ENCODE results near the gene GALR3. TPM values are rescaled to one million over a fixed set of nuclear protein-coding genes. Genes with fewer than 3 reads are reported as not detected.

Gene GALR3
- total and polyA plus RNA-seq, 2 of the 4 experiments (the other 2 are of a cell fraction): not detected

- no TSS peak for BruUV-seq (replicated peaks)
- intact Hi-C loops (cut with micrococcal nuclease): no loop called here
These were observed 20.0 kb upstream of the GALR3 start for GRCh38 chr22:37803195-37803638.

More at GRCh38 chr22:37803195-37803638, 20.0 kb upstream of the GALR3 start:
- no peaks in the 10 kb centered on the region for H3K36me3 ChIP-seq (ENCODE audit: control insufficient read depth, insufficient read depth, low read length)
- H3K9me1 ChIP-seq (ENCODE audit: insufficient read depth, low read length): peaks cover 5% of the 10 kb centered on the region; the same call in 1 of the 2 replicates
- no peak overlapping the region for H2BK15ac ChIP-seq (ENCODE audit: low read depth, low read length)
- H3K23ac ChIP-seq (ENCODE audit: low read depth, low read length): no peak overlapping the region
- no peak overlapping the region for H2BK5ac ChIP-seq (ENCODE audit: low read depth, low read length, poor library complexity, severe bottlenecking)
- dilution Hi-C loops (cut with HindIII; ENCODE audit: low sequenced_read_pairs, unreplicated experiment) (no loop called here), in situ Hi-C loops (cut with MboI; ENCODE audit: low sequenced_read_pairs) (no loop called here)
- no peak overlapping the region for H2BK120ac ChIP-seq (ENCODE audit: low read depth, low read length)
- no peaks in the 10 kb centered on the region for H3K9me3 ChIP-seq (ENCODE audit: control insufficient read depth, insufficient read depth, low read length)
- no peak overlapping the region; the same call in 1 of the 2 replicates for H3K4me2 ChIP-seq (ENCODE audit: low read depth, low read length)
- no peak overlapping the region for H3K14ac ChIP-seq (replicated peaks; ENCODE audit: low read depth, low read length)
- peak overlapping the region; percentile 43 for H3K4ac ChIP-seq (ENCODE audit: low read depth, low read length)
- no peak overlapping the region for H4K91ac ChIP-seq (ENCODE audit: insufficient read depth, low read depth, low read length)
- peak overlapping the region in 1 of 2 experiments; percentile 93; a peak in 3 of 4 replicates for H4K8ac ChIP-seq (ENCODE audit: low read depth in 2 of 2, low read length in 2 of 2)
- peaks cover 12% of the 10 kb centered on the region for H3K4me1 ChIP-seq (ENCODE audit: control insufficient read depth, insufficient read depth, low read length)
- H3K79me1 ChIP-seq (ENCODE audit: low read depth in 1 of 2, low read length in 2 of 2): peaks cover 11 to 25% of the 10 kb centered on the region in 2 experiments; a peak in 3 of 4 replicates
- ATAC-seq (ENCODE audit: low read depth) (no peak), DNase-seq (no peak)
- no peak overlapping the region for H3K18ac ChIP-seq (ENCODE audit: low read depth, low read length)
- 29% methylated on average over 7 of the region's 16 CpGs; no CpG with 5 or more reads in 1 of the 2 experiments for WGBS, 2 experiments (ENCODE audit: extremely low coverage in 2 of 2, insufficient read length in 1 of 2)
- H3K9ac ChIP-seq (ENCODE audit: low read depth, low read length): no peak overlapping the region
- POLR2A ChIA-PET (ENCODE audit: unreplicated experiment): no interaction called here
- CTCF ChIA-PET: no interaction called here
- H2AK5ac ChIP-seq (ENCODE audit: low read depth, low read length): peak overlapping the region; percentile 40; the same call in 1 of the 2 replicates
- H3K4me3 ChIP-seq (ENCODE audit: insufficient read depth, low read depth, low read length): no peak overlapping the region
- H3K56ac ChIP-seq (ENCODE audit: extremely low read depth, insufficient read depth, low read length): no peak overlapping the region
- no peak overlapping the region for H3K27ac ChIP-seq (ENCODE audit: insufficient read depth, low read length)
- TF ChIP-seq SMC3 (IDR thresholded peaks at IDR 0.05; ENCODE audit: low read depth, low read length) (no peak), RFX5 (IDR thresholded peaks at IDR 0.05; ENCODE audit: low read depth, low read length) (no peak), NFE2L2 (IDR thresholded peaks at IDR 0.05; ENCODE audit: low read depth, low read length) (no peak), MAZ (IDR thresholded peaks at IDR 0.05; ENCODE audit: borderline replicate concordance, low read depth, low read length) (no peak), ELK1 (IDR thresholded peaks at IDR 0.05; ENCODE audit: borderline replicate concordance, low read depth, low read length) (no peak), USF2 (IDR thresholded peaks at IDR 0.05; ENCODE audit: low read depth, low read length) (no peak), FOS (IDR thresholded peaks at IDR 0.05; ENCODE audit: low read depth, low read length) (no peak), MXI1 (IDR thresholded peaks at IDR 0.05; ENCODE audit: borderline replicate concordance, low read depth, low read length) (no peak), RCOR1 (IDR thresholded peaks at IDR 0.05; ENCODE audit: insufficient replicate concordance, low read length) (no peak)
- no peak overlapping the region for H4K5ac ChIP-seq (ENCODE audit: low read depth, low read length)
- no peaks in the 10 kb centered on the region for H3K27me3 ChIP-seq (ENCODE audit: control insufficient read depth, insufficient read depth, low read length)
- peak overlapping the region; percentile 97 for H2AFZ ChIP-seq (replicated peaks; ENCODE audit: low read length, poor library complexity)
- 0 out of 2 replicates have a peak, but pooled peaks cover 8% of the 10 kb centered on the region for H4K20me1 ChIP-seq (ENCODE audit: insufficient read depth, low read length)
- no peak overlapping the region for H2AK9ac ChIP-seq (replicated peaks; ENCODE audit: low read depth, low read length, poor library complexity)
- H2BK20ac ChIP-seq (ENCODE audit: low read depth, low read length): no peak overlapping the region

Measured in IMR-90 (cell line).